Osteocyte (in vitro differentiated cells): Measurements from ENCODE around the gene SUN1. TPM values are rescaled to one million over a fixed set of nuclear protein-coding genes. Genes with fewer than 3 reads are reported as not detected.

Source experiments
- DNase-seq: peaks from one replicate; pipeline ENCODE4 v3.0.0; 2021; ENCODE audit warnings: mixed read lengths; ENCODE audit not compliant: unreplicated experiment; ENCODE audit errors: extremely low spot score
- H3K27ac Mint-ChIP-seq: one replicate; pipeline ENCODE4 v1.8.0; 2021; ENCODE audit warnings: mild to moderate bottlenecking, mixed read lengths; ENCODE audit not compliant: unreplicated experiment
- H3K27me3 Mint-ChIP-seq: one replicate; pipeline ENCODE4 v1.8.0; 2021; ENCODE audit warnings: mixed read lengths; ENCODE audit not compliant: unreplicated experiment
- H3K36me3 Mint-ChIP-seq: one replicate; pipeline ENCODE4 v1.8.0; 2021; ENCODE audit warnings: mixed read lengths; ENCODE audit not compliant: unreplicated experiment
- H3K4me1 Mint-ChIP-seq: one replicate; pipeline ENCODE4 v1.8.0; 2021; ENCODE audit warnings: mixed read lengths; ENCODE audit not compliant: unreplicated experiment
- H3K4me3 Mint-ChIP-seq: one replicate; pipeline ENCODE4 v1.8.0; 2021; ENCODE audit warnings: mild to moderate bottlenecking, moderate library complexity, mixed read lengths; ENCODE audit not compliant: unreplicated experiment
- H3K9me3 Mint-ChIP-seq: one replicate; pipeline ENCODE4 v1.8.0; 2021; ENCODE audit warnings: mixed read lengths; ENCODE audit not compliant: unreplicated experiment
- total RNA-seq: library from RNA; stranded (reverse); gene quantifications from 2 replicates; pipeline ENCODE4 v1.2.1, GENCODE V29; 2021
- TF ChIP-seq, protein P1 (sequence below): fragments of 200-600 bp; sonication (generic); IDR thresholded peaks from 2 replicates; pipeline ENCODE4 v1.5.0; 2021; ENCODE audit warnings: antibody characterized with exemption, mild to moderate bottlenecking, moderate library complexity

SUN1 gene
- total RNA-seq, 1 donor from 2014 or later = 212 TPM

- Mint-ChIP-seq H3K27me3 (no peaks in the 10 kb centered on the region), H3K36me3 (peaks cover 10% of the 10 kb centered on the region), H3K9me3 (no peaks in the 10 kb centered on the region), H3K27ac (no peak overlapping the region), H3K4me1 (peaks cover 9% of the 10 kb centered on the region), H3K4me3 (no peak overlapping the region)
- DNase-seq = no peak
- TF ChIP-seq, protein P1, sequence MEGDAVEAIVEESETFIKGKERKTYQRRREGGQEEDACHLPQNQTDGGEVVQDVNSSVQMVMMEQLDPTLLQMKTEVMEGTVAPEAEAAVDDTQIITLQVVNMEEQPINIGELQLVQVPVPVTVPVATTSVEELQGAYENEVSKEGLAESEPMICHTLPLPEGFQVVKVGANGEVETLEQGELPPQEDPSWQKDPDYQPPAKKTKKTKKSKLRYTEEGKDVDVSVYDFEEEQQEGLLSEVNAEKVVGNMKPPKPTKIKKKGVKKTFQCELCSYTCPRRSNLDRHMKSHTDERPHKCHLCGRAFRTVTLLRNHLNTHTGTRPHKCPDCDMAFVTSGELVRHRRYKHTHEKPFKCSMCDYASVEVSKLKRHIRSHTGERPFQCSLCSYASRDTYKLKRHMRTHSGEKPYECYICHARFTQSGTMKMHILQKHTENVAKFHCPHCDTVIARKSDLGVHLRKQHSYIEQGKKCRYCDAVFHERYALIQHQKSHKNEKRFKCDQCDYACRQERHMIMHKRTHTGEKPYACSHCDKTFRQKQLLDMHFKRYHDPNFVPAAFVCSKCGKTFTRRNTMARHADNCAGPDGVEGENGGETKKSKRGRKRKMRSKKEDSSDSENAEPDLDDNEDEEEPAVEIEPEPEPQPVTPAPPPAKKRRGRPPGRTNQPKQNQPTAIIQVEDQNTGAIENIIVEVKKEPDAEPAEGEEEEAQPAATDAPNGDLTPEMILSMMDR = no peak
Observed at GRCh38 chr7:886626-887487, 54.6 kb downstream of the SUN1 start.

- no peaks in the 10 kb centered on the region for H3K27me3 Mint-ChIP-seq
- TF ChIP-seq, protein P1 = no peak
- peaks cover 6% of the 10 kb centered on the region for H3K4me1 Mint-ChIP-seq
- H3K9me3 Mint-ChIP-seq = no peaks in the 10 kb centered on the region
- DNase-seq = no peak
- no peak overlapping the region for H3K27ac Mint-ChIP-seq
- no peak overlapping the region for H3K4me3 Mint-ChIP-seq
- peaks cover 15% of the 10 kb centered on the region for H3K36me3 Mint-ChIP-seq
Observed at GRCh38 chr7:887488-887820, 55.2 kb downstream of the SUN1 start.

DNA sequence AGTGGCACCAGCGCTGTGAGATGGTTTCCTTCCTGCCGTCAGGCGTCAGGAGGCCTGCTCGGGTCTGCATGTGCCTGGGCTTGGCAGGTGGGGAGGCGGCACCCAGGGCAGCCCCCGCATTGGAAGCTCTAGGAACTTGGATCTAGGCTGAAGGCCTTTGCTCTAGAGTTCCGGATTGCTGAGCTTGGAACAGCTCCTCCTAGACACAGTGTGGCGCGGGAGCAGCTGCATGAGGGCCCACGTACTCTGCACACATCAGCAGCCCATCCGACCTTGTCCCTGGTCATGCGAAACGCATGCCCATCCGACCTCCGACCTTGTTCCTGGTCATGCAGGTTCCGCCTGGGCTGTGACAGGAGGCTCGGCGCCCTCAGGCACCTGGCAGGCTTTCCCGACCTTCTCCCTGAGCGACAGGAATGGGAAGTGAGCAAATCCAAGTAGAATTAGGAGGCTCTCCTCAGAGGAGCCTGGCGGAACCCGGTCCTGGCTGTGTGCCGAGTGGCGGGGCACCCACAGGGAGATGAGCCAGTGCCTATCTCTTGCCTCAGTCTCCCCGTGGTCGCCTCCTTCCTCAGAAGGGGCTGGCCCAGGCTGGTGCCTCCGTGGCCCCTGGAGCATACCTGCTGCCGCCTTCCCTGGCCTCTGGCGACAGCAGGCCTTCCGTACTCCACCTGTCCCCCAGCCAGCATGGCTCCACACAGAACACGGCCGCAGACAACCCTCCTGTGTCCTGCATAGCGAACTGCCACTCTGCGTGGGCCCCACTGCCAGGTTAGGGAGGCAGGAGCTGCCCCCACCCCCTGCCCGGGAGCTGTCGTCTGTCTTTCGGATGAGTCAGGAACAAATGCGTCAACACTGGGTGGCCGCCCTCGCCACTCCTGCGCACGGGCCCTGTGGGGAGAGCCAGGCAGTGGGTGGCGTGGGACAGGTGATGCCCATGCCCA is 56.1 kb downstream of the SUN1 start:
- H3K4me1 Mint-ChIP-seq = peaks cover 4% of the 10 kb centered on the region
- TF ChIP-seq, protein P1 = no peak
- H3K27ac Mint-ChIP-seq = no peak overlapping the region
- DNase-seq = no peak
- H3K4me3 Mint-ChIP-seq = no peak overlapping the region
- H3K9me3 Mint-ChIP-seq = no peaks in the 10 kb centered on the region
- H3K27me3 Mint-ChIP-seq = no peaks in the 10 kb centered on the region
- peaks cover 20% of the 10 kb centered on the region for H3K36me3 Mint-ChIP-seq

- Mint-ChIP-seq H3K9me3 (no peaks in the 10 kb centered on the region), H3K27ac (no peak overlapping the region), H3K27me3 (no peaks in the 10 kb centered on the region), H3K4me1 (peaks cover 4% of the 10 kb centered on the region), H3K4me3 (no peak overlapping the region), H3K36me3 (peaks cover 24% of the 10 kb centered on the region)
- TF ChIP-seq, protein P1 = no peak
- DNase-seq = no peak
Observed at GRCh38 chr7:889025-889390, 56.7 kb downstream of the SUN1 start.

- peaks cover 26% of the 10 kb centered on the region for H3K36me3 Mint-ChIP-seq
- no peak overlapping the region for H3K27ac Mint-ChIP-seq
- H3K4me1 Mint-ChIP-seq = peaks cover 3% of the 10 kb centered on the region
- no peak for DNase-seq
- H3K4me3 Mint-ChIP-seq = no peak overlapping the region
- TF ChIP-seq, protein P1 = no peak
- no peaks in the 10 kb centered on the region for H3K9me3 Mint-ChIP-seq
- no peaks in the 10 kb centered on the region for H3K27me3 Mint-ChIP-seq
Observed at GRCh38 chr7:889391-889790, 57.1 kb downstream of the SUN1 start.
